PFSK-1 (cell line): ENCODE results near the gene TUBD1. TPM values are rescaled to one million over a fixed set of nuclear protein-coding genes. Genes with fewer than 3 reads are reported as not detected.

Experiments used
- FOXP2 ChIP-seq: optimal IDR thresholded peaks from 2 replicates; pipeline ENCODE3; 2011; ENCODE audit warnings: borderline replicate concordance, control low read depth, inconsistent platforms; ENCODE audit not compliant: insufficient read depth; ENCODE audit errors: extremely low read length, extremely low read depth
- POLR2AphosphoS5 ChIP-seq: IDR thresholded peaks from 2 replicates; pipeline ENCODE4 v1.6.1; 2012; ENCODE audit warnings: low read depth, mild to moderate bottlenecking, control low read depth, low read length, moderate library complexity
- SIN3A ChIP-seq: IDR thresholded peaks from 2 replicates; pipeline ENCODE4 v1.6.1; 2012; ENCODE audit warnings: mild to moderate bottlenecking, low read length, moderate library complexity, borderline replicate concordance; ENCODE audit not compliant: insufficient read depth
- TAF1 ChIP-seq: IDR thresholded peaks from 2 replicates; pipeline ENCODE4 v1.6.1; 2012; ENCODE audit warnings: low read length, control low read depth, borderline replicate concordance; ENCODE audit not compliant: insufficient read depth
- polyA plus RNA-seq: library from polyadenylated mRNA; unstranded; fragments of >200 nt; gene quantifications from one replicate; pipeline ENCODE4 v1.2.1, GENCODE V29; 2012; ENCODE audit warnings: low read depth, missing spikeins; ENCODE audit not compliant: insufficient read length
- TF ChIP-seq, protein P1 (sequence below), 2 experiments: IDR thresholded peaks; 2 replicates each; pipeline versions ENCODE4 v1.6.1 to v1.8.0; 2011 to 2012; ENCODE audit warnings: low read depth in 2 of 2, low read length in 2 of 2, control low read depth in 1 of 2, inconsistent platforms in 1 of 2, mild to moderate bottlenecking in 1 of 2, moderate library complexity in 1 of 2; ENCODE audit not compliant: insufficient read depth in 1 of 2

The TUBD1 gene, protein sequence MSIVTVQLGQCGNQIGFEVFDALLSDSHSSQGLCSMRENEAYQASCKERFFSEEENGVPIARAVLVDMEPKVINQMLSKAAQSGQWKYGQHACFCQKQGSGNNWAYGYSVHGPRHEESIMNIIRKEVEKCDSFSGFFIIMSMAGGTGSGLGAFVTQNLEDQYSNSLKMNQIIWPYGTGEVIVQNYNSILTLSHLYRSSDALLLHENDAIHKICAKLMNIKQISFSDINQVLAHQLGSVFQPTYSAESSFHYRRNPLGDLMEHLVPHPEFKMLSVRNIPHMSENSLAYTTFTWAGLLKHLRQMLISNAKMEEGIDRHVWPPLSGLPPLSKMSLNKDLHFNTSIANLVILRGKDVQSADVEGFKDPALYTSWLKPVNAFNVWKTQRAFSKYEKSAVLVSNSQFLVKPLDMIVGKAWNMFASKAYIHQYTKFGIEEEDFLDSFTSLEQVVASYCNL
- 5.3 TPM for polyA plus RNA-seq

DNA sequence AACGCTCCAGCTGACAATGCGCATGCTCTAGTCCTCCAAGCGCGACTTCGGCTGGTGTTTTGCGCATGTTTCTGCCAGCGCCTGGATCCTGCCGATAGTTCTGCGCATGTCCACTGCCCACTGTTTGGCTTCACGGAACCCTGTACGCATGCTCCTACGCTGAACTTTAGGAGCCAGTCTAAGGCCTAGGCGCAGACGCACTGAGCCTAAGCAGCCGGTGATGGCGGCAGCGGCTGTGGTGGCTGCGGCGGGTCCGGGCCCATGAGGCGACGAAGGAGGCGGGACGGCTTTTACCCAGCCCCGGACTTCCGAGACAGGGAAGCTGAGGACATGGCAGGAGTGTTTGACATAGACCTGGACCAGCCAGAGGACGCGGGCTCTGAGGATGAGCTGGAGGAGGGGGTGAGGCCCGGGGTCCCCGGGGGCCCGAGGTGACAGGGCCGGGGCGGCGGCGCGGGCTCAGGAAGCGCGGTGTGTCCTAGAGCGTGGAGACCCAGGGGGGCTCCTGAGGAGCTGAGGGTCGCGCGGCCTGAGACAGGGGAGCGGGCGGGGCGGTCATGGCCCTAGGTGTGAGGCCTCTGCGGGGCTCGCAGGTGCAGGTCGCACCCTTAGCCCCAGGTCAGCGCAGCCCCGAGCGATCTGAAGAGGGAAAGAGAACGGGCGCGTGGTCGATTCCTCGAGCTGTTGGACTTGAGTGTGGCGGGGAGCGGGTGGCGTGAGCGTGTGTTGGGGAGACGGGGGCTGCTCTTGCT lies at the start of gene TUBD1, which contains the start of gene RPS6KB1:
Gene TUBD1, minus strand, starts transcription at position 20 of the 752 bp plus-strand sequence. CDS start 1,941 bp downstream, outside the sequence.
Gene RPS6KB1, plus strand, starts transcription at position 198 of the 752 bp plus-strand sequence. Its CDS starts 64 bp downstream, at position 262.
- TF ChIP-seq SIN3A = no peak
- peak; percentile 77 for TF ChIP-seq FOXP2
- TF ChIP-seq TAF1 = peak; percentile 93
- TF ChIP-seq POLR2AphosphoS5 = peak; percentile 90
- TF ChIP-seq, protein P1, sequence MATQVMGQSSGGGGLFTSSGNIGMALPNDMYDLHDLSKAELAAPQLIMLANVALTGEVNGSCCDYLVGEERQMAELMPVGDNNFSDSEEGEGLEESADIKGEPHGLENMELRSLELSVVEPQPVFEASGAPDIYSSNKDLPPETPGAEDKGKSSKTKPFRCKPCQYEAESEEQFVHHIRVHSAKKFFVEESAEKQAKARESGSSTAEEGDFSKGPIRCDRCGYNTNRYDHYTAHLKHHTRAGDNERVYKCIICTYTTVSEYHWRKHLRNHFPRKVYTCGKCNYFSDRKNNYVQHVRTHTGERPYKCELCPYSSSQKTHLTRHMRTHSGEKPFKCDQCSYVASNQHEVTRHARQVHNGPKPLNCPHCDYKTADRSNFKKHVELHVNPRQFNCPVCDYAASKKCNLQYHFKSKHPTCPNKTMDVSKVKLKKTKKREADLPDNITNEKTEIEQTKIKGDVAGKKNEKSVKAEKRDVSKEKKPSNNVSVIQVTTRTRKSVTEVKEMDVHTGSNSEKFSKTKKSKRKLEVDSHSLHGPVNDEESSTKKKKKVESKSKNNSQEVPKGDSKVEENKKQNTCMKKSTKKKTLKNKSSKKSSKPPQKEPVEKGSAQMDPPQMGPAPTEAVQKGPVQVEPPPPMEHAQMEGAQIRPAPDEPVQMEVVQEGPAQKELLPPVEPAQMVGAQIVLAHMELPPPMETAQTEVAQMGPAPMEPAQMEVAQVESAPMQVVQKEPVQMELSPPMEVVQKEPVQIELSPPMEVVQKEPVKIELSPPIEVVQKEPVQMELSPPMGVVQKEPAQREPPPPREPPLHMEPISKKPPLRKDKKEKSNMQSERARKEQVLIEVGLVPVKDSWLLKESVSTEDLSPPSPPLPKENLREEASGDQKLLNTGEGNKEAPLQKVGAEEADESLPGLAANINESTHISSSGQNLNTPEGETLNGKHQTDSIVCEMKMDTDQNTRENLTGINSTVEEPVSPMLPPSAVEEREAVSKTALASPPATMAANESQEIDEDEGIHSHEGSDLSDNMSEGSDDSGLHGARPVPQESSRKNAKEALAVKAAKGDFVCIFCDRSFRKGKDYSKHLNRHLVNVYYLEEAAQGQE (IDR thresholded peaks at IDR 0.05; ENCODE audit: insufficient read depth in 1 of 2, low read depth in 2 of 2, low read length in 2 of 2) = peak; percentile 32 to 38; a peak in 1 of 4 replicates

DNA sequence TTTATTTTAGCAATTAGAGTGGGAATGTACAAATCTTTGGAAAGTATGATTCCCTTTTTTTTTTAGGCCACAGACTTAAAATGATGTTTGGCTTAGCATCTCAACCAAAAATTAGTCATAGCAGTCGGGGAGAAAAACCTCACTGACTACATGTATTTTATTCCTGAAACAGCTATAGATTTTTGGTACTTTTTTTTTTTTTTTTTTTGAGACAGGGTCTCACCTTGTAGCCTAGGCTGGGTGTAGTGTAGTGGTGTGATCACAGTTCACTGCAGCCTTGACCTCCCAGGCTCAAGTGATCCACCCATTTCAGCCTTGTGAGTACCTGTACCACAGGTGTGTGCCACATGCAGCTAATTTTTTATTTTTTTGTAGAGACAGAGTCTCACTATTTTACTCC lies 48.4 kb upstream of the TUBD1 start:
- TF ChIP-seq TAF1 = no peak
- no peak for TF ChIP-seq SIN3A
- no peak for TF ChIP-seq POLR2AphosphoS5
- TF ChIP-seq FOXP2 = no peak
- TF ChIP-seq, protein P1 (IDR thresholded peaks at IDR 0.05; ENCODE audit: insufficient read depth in 1 of 2, low read depth in 2 of 2, low read length in 2 of 2) = no peak

DNA sequence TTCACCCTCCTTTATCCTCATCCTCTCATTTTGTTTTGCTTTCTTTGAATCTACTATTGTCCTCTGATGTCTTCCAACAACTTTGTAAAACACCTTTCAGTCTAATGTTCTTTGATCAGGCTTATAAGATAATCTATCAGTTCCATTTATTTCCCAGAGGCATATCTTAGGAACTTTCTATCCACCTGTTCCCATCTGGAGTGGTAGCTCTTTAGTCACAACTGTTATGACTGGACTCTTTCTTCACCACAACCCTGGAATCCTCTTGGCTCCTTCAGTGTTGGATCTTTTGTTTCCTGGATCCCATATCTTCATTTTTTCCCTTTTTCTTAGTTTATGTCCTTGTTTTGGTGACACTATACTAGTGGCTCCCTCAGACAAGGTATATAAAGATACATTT lies 23.7 kb upstream of the TUBD1 start:
- TF ChIP-seq FOXP2 (no peak), TAF1 (no peak), SIN3A (no peak), POLR2AphosphoS5 (no peak)
- TF ChIP-seq, protein P1 (IDR thresholded peaks at IDR 0.05; ENCODE audit: insufficient read depth in 1 of 2, low read depth in 2 of 2, low read length in 2 of 2) = no peak

DNA sequence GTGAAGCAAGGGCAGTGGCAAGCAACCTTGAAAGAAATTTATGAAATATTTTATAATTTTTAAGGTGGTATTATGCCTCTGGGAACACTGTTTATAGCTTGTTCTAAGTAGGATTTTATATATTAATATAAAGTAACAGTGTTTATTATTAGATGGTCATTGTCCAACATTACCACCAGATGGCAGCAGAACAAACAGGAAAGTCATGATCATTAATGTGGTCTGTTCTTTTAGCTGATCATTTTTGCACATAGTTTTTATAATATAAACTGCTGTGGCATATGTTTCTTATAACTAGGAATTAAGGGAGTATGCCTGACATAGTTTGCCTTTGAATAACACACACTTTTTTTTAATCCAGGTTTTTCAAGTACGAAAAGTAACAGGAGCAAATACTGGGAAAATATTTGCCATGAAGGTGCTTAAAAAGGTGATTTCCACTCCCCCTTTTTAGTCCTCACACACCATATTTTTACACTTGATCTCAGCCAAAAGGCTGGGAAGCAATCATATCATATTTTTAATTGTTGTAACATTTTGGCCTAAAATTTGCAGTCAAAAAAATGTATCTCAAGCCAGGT lies 21.6 kb upstream of the TUBD1 start:
- TF ChIP-seq FOXP2 (no peak), POLR2AphosphoS5 (no peak), SIN3A (no peak), TAF1 (no peak)
- TF ChIP-seq, protein P1 (IDR thresholded peaks at IDR 0.05; ENCODE audit: insufficient read depth in 1 of 2, low read depth in 2 of 2, low read length in 2 of 2) = no peak
